Stimulated activated CD8-positive, alpha-beta memory T cell treated with anti-CD3 and anti-CD28 coated beads, Interleukin-15, amount 100 ng/mL, for 48 hours (primary cell): ENCODE data around the gene HMBS.
A peak's percentile ranks its signal among the peaks of the same experiment; 100 is the strongest.
"Not testable (repeated sequence)": the region's sequence is repeated elsewhere in the genome, so short reads cannot be mapped to it uniquely, and the experiment has no call there.

Experiments
- DNase-seq, 2 donors: peaks; one replicate each; pipeline ENCODE4 v3.0.0-alpha.2; 2020; ENCODE audit warnings: low read depth in 2 of 2

HMBS gene

GRCh38 chr11:119100994-119101758, 16.5 kb downstream of the HMBS start:
- DNase-seq, result no peak

- DNase-seq, result peak; percentile 74 to 77
These were observed 17.2 kb downstream of the HMBS start, which contains the start of gene DPAGT1 for GRCh38 chr11:119101759-119102423. Gene DPAGT1, minus strand, starts transcription at chr11:119101853. Its CDS starts 198 bp downstream, at chr11:119101655.

GRCh38 chr11:119103161-119103664, 18.5 kb downstream of the HMBS start:
- DNase-seq, result not testable (repeated sequence)

GRCh38 chr11:119103793-119104192, 19.1 kb downstream of the HMBS start:
- no peak for DNase-seq

GRCh38 chr11:119106564-119107537, 22.2 kb downstream of the HMBS start, which contains the start of gene C2CD2L:
Gene C2CD2L, plus strand, starts transcription at chr11:119107344. Its CDS starts 398 bp downstream, at chr11:119107742.
- peak; percentile 91 to 93 for DNase-seq

- DNase-seq, result no peak
These were observed 23.0 kb downstream of the HMBS start for GRCh38 chr11:119107538-119108145.

GRCh38 chr11:119108146-119108856, 23.6 kb downstream of the HMBS start:
- DNase-seq, result no peak

GRCh38 chr11:119108857-119109221, 24.2 kb downstream of the HMBS start:
- DNase-seq, result no peak

- no peak for DNase-seq
These were observed 25.2 kb downstream of the HMBS start for GRCh38 chr11:119109843-119110242.

- no peak for DNase-seq
These were observed 25.8 kb downstream of the HMBS start for GRCh38 chr11:119110439-119110838.

- DNase-seq, result no peak
These were observed 26.8 kb downstream of the HMBS start for GRCh38 chr11:119111361-119111925.

- no peak for DNase-seq
These were observed 27.8 kb downstream of the HMBS start for GRCh38 chr11:119112314-119113020.

GRCh38 chr11:119113716-119114115, 29.0 kb downstream of the HMBS start:
- no peak for DNase-seq

- no peak for DNase-seq
These were observed 29.7 kb downstream of the HMBS start for GRCh38 chr11:119114351-119114750.

GRCh38 chr11:119115484-119116234, 31.0 kb downstream of the HMBS start:
- no peak for DNase-seq

GRCh38 chr11:119116235-119116594, 31.5 kb downstream of the HMBS start:
- no peak for DNase-seq

- DNase-seq, result no peak
These were observed 31.9 kb downstream of the HMBS start for GRCh38 chr11:119116601-119117000.

GRCh38 chr11:119117004-119117706, 32.5 kb downstream of the HMBS start:
- no peak for DNase-seq
